HepG2 (cell line): Measurements from ENCODE around the gene ERFL. TPM values are rescaled to one million over a fixed set of nuclear protein-coding genes. Genes with fewer than 3 reads are reported as not detected.

Source experiments
- ATAD3A ChIP-seq: sonication (generic); formaldehyde crosslinking; IDR thresholded peaks from 2 replicates; pipeline ENCODE4 v1.4.0; 2020; ENCODE audit warnings: missing genetic modification reagents
- FOXC1 ChIP-seq: sonication (generic); formaldehyde crosslinking; IDR thresholded peaks from 2 replicates; pipeline ENCODE4 v1.8.0; 2022; ENCODE audit warnings: mild to moderate bottlenecking, missing genetic modification reagents, borderline replicate concordance
- FOXK1 ChIP-seq: sonication (generic); formaldehyde crosslinking; IDR thresholded peaks from 2 replicates; pipeline ENCODE4 v1.4.0; 2020; ENCODE audit warnings: low read depth, missing genetic modification reagents, borderline replicate concordance
- GPN1 ChIP-seq: sonication (generic); formaldehyde crosslinking; IDR thresholded peaks from 2 replicates; pipeline ENCODE4 v1.5.1; 2020; ENCODE audit warnings: missing genetic modification reagents, borderline replicate concordance
- ISX ChIP-seq: sonication (generic); formaldehyde crosslinking; conservative IDR thresholded peaks from 2 replicates; pipeline ENCODE4 v1.5.0; 2020; ENCODE audit warnings: missing genetic modification reagents
- KLF9 ChIP-seq: IDR thresholded peaks from 2 replicates; pipeline ENCODE4 v1.6.1; 2016; ENCODE audit warnings: low read depth
- MEIS2 ChIP-seq: sonication (generic); formaldehyde crosslinking; IDR thresholded peaks from 2 replicates; pipeline ENCODE4 v1.9.0; 2021; ENCODE audit warnings: mild to moderate bottlenecking, missing genetic modification reagents
- NPAS2 ChIP-seq: sonication (generic); formaldehyde crosslinking; IDR thresholded peaks from 2 replicates; pipeline ENCODE4 v1.8.0; 2022; ENCODE audit warnings: mild to moderate bottlenecking, missing genetic modification reagents, borderline replicate concordance
- SMAD3 ChIP-seq: sonication (generic); formaldehyde crosslinking; IDR thresholded peaks from 2 replicates; pipeline ENCODE4 v1.4.0; 2020; ENCODE audit warnings: missing genetic modification reagents
- ZMAT3 ChIP-seq: sonication (generic); formaldehyde crosslinking; conservative IDR thresholded peaks from 2 replicates; pipeline ENCODE4 v1.7.0; 2021; ENCODE audit warnings: missing genetic modification reagents
- ZNF136 ChIP-seq: sonication (generic); formaldehyde crosslinking; IDR thresholded peaks from 2 replicates; pipeline ENCODE4 v1.8.1; 2022; ENCODE audit warnings: low read depth, mild to moderate bottlenecking, moderate library complexity, missing genetic modification reagents
- ZNF180 ChIP-seq: sonication (generic); formaldehyde crosslinking; IDR thresholded peaks from 2 replicates; pipeline ENCODE4 v1.4.0; 2020; ENCODE audit warnings: low read depth, missing genetic modification reagents, borderline replicate concordance
- ZNF782 ChIP-seq: sonication (generic); formaldehyde crosslinking; IDR thresholded peaks from 2 replicates; pipeline ENCODE4 v1.4.0; 2020; ENCODE audit warnings: missing genetic modification reagents, mild to moderate bottlenecking, borderline replicate concordance
- polyA plus RNA-seq, 8 experiments: library from polyadenylated mRNA; depleted of rRNA in 3 of 8; stranded (reverse) in 7 of 8; unstranded in 1 of 8; fragments of >200 nt; fragmentation: Illumina TruSeq in 4 of 8; extraction: Trizol in 4 of 8; gene quantifications; 2 replicates each; pipeline versions ENCODE4 v1.2.1 to v1.2.3, GENCODE V29; 2011 to 2016; ENCODE audit warnings: low read depth in 4 of 8, missing spikeins in 1 of 8, mixed read lengths in 1 of 8; ENCODE audit not compliant: insufficient read depth in 1 of 8
- total RNA-seq, 5 experiments: library from RNA; depleted of rRNA; stranded (reverse); fragments of >200 nt; fragmentation: Illumina TruSeq; extraction: Trizol; gene quantifications; 2 replicates each; pipeline ENCODE4 v1.2.3, GENCODE V29; 2016; ENCODE audit warnings: low read depth in 1 of 5
- TF ChIP-seq, protein P1 (sequence below): sonication (generic); formaldehyde crosslinking; IDR thresholded peaks from 2 replicates; pipeline ENCODE4 v1.5.1; 2020; ENCODE audit warnings: missing genetic modification reagents, mild to moderate bottlenecking, borderline replicate concordance
- TF ChIP-seq, protein P2 (sequence below): sonication (generic); formaldehyde crosslinking; IDR thresholded peaks from 2 replicates; pipeline ENCODE4 v1.4.0; 2020; ENCODE audit warnings: missing genetic modification reagents, borderline replicate concordance
- TF ChIP-seq, protein P3 (sequence below): sonication (generic); formaldehyde crosslinking; IDR thresholded peaks from 2 replicates; pipeline ENCODE4 v1.5.0; 2020; ENCODE audit warnings: mild to moderate bottlenecking, missing genetic modification reagents
- TF ChIP-seq, protein P4 (sequence below): IDR thresholded peaks from 2 replicates; pipeline ENCODE4 v1.6.1; 2016; ENCODE audit warnings: low read depth, missing genetic modification reagents, missing compliant biosample characterization

The ERFL gene
- total and polyA plus RNA-seq, 2 of the 13 experiments (the other 11 are each of a cell fraction or from before 2014, with no cell fraction given) = not detected

DNA sequence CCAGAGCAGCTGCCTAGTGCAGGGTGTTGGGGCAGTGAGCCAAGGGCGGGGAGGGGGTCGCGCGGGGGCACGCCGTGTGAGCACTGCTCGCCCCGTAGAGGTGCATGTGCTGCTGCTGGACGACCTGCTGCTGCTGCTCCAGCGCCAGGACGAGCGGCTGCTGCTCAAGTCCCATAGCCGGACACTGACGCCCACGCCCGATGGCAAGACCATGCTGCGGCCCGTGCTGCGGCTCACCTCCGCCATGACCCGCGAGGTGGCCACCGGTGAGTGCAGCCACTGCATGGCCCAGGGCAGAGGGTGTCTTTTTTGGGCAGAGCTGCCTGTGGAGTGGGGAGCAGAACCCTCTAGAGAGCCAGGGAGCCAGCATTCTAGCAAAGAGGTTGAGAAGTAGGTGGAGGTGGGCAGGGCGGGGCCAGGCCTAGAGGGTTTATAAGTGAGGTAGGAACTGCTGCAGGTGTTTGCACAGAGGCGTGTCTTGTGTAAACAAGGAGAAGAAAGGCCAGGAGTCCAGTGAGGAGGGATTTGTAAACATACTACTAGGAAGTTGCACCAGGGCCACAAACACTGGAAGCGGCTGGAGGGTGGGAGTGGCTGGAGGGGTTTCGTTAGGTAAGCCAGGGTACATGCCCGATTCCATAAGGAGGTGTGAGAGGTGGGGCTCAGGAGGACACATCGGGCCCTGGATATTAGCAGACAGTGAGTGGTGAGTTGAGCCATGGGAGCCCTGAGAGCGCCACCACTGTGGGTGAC is 24.0 kb downstream of the ERFL start (continued):
- TF ChIP-seq, protein P1, sequence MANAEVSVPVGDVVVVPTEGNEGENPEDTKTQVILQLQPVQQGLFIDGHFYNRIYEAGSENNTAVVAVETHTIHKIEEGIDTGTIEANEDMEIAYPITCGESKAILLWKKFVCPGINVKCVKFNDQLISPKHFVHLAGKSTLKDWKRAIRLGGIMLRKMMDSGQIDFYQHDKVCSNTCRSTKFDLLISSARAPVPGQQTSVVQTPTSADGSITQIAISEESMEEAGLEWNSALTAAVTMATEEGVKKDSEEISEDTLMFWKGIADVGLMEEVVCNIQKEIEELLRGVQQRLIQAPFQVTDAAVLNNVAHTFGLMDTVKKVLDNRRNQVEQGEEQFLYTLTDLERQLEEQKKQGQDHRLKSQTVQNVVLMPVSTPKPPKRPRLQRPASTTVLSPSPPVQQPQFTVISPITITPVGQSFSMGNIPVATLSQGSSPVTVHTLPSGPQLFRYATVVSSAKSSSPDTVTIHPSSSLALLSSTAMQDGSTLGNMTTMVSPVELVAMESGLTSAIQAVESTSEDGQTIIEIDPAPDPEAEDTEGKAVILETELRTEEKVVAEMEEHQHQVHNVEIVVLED = peak; percentile 31; the same call in 1 of the 2 replicates
- no peak for TF ChIP-seq ZNF136 (CRISPR knock-in tag)
- TF ChIP-seq NPAS2 (CRISPR knock-in tag) = no peak
- TF ChIP-seq ISX (CRISPR knock-in tag) = no peak
- TF ChIP-seq ZNF180 (CRISPR knock-in tag) = no peak
- TF ChIP-seq, protein P2, sequence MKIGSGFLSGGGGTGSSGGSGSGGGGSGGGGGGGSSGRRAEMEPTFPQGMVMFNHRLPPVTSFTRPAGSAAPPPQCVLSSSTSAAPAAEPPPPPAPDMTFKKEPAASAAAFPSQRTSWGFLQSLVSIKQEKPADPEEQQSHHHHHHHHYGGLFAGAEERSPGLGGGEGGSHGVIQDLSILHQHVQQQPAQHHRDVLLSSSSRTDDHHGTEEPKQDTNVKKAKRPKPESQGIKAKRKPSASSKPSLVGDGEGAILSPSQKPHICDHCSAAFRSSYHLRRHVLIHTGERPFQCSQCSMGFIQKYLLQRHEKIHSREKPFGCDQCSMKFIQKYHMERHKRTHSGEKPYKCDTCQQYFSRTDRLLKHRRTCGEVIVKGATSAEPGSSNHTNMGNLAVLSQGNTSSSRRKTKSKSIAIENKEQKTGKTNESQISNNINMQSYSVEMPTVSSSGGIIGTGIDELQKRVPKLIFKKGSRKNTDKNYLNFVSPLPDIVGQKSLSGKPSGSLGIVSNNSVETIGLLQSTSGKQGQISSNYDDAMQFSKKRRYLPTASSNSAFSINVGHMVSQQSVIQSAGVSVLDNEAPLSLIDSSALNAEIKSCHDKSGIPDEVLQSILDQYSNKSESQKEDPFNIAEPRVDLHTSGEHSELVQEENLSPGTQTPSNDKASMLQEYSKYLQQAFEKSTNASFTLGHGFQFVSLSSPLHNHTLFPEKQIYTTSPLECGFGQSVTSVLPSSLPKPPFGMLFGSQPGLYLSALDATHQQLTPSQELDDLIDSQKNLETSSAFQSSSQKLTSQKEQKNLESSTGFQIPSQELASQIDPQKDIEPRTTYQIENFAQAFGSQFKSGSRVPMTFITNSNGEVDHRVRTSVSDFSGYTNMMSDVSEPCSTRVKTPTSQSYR (CRISPR knock-in tag) = no peak
- peak; percentile 31; the same call in 1 of the 2 replicates for TF ChIP-seq FOXC1 (CRISPR knock-in tag)
- no peak for TF ChIP-seq KLF9
- no peak for TF ChIP-seq GPN1 (CRISPR knock-in tag)
- TF ChIP-seq SMAD3 (CRISPR knock-in tag) = no peak
- TF ChIP-seq, protein P3, sequence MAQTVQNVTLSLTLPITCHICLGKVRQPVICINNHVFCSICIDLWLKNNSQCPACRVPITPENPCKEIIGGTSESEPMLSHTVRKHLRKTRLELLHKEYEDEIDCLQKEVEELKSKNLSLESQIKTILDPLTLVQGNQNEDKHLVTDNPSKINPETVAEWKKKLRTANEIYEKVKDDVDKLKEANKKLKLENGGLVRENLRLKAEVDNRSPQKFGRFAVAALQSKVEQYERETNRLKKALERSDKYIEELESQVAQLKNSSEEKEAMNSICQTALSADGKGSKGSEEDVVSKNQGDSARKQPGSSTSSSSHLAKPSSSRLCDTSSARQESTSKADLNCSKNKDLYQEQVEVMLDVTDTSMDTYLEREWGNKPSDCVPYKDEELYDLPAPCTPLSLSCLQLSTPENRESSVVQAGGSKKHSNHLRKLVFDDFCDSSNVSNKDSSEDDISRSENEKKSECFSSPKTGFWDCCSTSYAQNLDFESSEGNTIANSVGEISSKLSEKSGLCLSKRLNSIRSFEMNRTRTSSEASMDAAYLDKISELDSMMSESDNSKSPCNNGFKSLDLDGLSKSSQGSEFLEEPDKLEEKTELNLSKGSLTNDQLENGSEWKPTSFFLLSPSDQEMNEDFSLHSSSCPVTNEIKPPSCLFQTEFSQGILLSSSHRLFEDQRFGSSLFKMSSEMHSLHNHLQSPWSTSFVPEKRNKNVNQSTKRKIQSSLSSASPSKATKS (CRISPR knock-in tag) = no peak
- TF ChIP-seq ATAD3A (CRISPR knock-in tag) = no peak
- no peak for TF ChIP-seq ZNF782
- TF ChIP-seq ZMAT3 = no peak
- TF ChIP-seq FOXK1 (CRISPR knock-in tag) = peak; percentile 84; the same call in 1 of the 2 replicates
- peak; percentile 29; the same call in 1 of the 2 replicates for TF ChIP-seq MEIS2 (CRISPR knock-in tag)
- TF ChIP-seq, protein P4, sequence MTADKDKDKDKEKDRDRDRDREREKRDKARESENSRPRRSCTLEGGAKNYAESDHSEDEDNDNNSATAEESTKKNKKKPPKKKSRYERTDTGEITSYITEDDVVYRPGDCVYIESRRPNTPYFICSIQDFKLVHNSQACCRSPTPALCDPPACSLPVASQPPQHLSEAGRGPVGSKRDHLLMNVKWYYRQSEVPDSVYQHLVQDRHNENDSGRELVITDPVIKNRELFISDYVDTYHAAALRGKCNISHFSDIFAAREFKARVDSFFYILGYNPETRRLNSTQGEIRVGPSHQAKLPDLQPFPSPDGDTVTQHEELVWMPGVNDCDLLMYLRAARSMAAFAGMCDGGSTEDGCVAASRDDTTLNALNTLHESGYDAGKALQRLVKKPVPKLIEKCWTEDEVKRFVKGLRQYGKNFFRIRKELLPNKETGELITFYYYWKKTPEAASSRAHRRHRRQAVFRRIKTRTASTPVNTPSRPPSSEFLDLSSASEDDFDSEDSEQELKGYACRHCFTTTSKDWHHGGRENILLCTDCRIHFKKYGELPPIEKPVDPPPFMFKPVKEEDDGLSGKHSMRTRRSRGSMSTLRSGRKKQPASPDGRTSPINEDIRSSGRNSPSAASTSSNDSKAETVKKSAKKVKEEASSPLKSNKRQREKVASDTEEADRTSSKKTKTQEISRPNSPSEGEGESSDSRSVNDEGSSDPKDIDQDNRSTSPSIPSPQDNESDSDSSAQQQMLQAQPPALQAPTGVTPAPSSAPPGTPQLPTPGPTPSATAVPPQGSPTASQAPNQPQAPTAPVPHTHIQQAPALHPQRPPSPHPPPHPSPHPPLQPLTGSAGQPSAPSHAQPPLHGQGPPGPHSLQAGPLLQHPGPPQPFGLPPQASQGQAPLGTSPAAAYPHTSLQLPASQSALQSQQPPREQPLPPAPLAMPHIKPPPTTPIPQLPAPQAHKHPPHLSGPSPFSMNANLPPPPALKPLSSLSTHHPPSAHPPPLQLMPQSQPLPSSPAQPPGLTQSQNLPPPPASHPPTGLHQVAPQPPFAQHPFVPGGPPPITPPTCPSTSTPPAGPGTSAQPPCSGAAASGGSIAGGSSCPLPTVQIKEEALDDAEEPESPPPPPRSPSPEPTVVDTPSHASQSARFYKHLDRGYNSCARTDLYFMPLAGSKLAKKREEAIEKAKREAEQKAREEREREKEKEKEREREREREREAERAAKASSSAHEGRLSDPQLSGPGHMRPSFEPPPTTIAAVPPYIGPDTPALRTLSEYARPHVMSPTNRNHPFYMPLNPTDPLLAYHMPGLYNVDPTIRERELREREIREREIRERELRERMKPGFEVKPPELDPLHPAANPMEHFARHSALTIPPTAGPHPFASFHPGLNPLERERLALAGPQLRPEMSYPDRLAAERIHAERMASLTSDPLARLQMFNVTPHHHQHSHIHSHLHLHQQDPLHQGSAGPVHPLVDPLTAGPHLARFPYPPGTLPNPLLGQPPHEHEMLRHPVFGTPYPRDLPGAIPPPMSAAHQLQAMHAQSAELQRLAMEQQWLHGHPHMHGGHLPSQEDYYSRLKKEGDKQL = peak; percentile 75; the same call in 1 of the 2 replicates
